ENCODE measurements around the gene ZRSR2.
"Not testable (repeated sequence)": the region's sequence is repeated elsewhere in the genome, so short reads cannot be mapped to it uniquely, and the experiment has no call there.

- TF ChIP-seq CTCF, POLR2AphosphoS5, POLR2A (IDR thresholded peaks at IDR 0.05): not testable (repeated sequence)
Measured at GRCh38 chrX:15746651-15747050, 43.6 kb upstream of the ZRSR2 start.

All from prostate gland (tissue), 2 donors.